IPS DF 4.7 (cell line): ENCODE measurements around the gene MILR1.
"Not testable (repeated sequence)": the region's sequence is repeated elsewhere in the genome, so short reads cannot be mapped to it uniquely, and the experiment has no call there.

Experiments used
- DNase-seq: peaks from one replicate; pipeline ENCODE4 v3.0.0-alpha.2; 2013; ENCODE audit warnings: low spot score; ENCODE audit errors: extremely low read depth

MILR1 gene

DNA sequence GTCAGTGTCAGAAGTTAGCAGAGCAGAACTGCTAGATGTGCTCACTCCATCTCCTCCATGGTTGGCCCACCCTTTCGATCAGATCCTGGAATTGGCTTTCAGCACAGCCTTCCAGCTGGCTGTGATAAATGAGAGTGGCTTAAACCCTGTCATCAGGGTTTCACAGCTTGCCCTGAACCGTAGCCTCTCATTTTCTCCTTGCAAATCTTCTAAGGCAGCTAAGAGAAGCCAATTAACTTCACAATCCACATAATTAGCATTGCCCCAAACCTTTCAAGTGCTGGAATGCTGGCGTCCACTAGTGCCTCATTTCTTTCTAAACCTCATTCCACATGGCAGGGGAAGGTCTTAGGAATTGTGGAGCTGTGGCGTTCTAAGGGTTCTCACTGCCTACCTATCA, 21.7 kb downstream of the MILR1 start:
- DNase-seq = no peak

DNA sequence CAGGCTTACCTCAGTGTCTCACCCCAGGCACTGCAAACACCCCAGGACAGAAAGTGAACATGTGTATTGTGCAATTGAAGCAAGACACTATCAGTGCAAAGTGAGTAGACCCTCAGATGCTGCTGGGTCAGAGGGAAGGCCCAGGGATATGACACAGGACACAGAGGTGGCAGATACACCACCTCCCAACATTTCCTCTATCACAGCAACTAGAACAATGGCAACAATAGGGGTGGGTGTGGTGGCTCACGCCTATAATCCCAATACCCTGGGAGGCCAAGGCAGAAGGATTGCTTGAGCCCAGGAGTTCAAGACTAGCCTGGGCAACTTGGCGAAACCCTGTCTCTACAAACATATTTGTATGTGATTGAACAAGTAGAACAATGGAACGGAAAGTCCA, 22.5 kb downstream of the MILR1 start:
- DNase-seq = no peak

DNA sequence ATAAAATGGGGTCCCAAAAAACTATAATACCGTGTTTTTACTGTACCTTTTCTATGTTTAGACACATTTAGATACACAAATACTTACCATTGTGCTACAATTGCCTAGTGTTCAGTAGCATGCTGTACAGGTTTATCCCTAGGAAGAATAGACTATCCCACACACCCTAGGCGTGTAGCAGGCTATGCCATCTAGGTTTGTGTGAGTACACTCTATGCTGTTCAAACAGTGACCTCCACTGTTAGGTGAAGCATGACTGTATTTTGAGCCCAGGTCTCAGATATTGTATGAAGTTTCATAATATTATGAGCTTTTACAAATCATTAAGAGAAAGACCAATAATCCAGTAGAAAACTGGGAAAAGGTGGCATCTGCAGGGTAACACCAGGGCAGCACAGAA, 23.6 kb downstream of the MILR1 start:
- DNase-seq = no peak

DNA sequence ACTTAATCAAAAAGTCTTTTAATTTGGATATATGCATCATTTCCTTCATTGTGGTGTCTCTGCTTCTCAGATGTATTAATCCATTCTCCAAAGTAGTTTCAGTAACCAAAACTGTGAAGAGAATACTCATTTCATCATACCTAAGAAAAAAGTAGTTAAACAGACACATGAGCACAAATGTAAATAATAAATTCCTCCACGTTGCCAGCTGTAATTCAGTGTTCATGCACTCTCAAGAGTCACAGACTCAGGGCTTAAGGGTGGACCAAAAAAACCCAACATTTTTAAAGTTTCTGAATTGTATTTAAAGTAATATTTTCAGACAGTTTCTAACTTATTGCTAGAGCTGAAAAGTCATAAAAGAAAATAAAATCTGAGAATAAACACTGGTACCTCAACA, 28.9 kb downstream of the MILR1 start:
- no peak for DNase-seq

DNA sequence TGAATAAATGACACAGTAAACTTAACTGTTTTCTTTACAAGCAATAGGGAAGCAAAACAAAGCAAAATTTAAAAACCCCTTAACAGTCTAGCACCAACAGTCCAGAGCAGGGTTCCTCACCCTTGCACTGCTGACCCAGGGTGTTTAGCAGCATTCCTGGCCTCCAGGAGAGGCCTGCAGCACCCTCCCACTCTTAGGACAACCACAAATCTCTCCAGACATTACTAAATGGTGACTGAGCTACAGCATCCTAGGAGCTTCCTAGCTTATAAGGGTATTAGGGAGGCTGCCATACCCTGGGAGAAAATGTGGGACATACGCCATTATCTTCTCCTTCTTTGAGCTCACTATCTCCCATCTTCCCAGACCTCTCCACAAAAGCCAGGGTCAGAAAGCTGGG, 32.0 kb downstream of the MILR1 start:
- no peak for DNase-seq

DNA sequence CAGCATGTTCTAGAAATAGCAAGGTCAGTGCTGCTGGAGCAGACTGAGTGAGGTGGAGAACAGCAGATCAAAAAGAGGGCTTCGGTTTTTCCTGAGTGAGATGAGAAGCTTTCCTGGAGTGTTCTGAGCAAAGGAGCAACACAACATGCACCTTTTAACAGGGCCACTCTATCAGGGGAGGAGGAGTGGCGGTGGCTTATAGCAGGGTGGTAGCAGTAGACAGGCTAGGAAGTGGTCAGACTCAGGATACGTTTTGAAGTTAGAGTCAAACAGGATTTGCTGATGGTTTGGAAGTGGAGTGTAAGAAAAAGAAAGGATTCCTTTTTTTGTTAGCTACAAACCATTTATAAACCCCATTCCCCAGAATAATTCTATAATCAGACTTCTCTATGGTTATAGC, 35.5 kb downstream of the MILR1 start:
- no peak for DNase-seq

DNA sequence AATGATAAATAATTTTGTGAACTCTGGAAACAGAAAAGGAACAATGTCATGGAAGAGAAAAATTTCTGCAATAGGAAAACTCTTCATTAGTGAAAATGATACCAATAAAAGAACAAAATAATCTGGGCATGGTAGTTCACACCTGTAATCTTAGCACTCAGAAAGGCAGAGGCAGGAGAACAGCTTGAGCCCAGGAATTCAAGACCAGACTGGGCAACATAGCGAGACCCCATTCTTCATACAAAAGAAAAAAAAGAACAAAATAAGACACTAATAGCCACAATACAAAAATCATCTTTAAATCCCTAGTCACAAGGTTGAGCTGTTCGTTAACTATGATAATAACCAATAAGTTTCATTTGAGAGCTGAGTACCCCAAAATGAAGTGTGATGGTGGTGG, 39.4 kb downstream of the MILR1 start:
- no peak for DNase-seq

DNA sequence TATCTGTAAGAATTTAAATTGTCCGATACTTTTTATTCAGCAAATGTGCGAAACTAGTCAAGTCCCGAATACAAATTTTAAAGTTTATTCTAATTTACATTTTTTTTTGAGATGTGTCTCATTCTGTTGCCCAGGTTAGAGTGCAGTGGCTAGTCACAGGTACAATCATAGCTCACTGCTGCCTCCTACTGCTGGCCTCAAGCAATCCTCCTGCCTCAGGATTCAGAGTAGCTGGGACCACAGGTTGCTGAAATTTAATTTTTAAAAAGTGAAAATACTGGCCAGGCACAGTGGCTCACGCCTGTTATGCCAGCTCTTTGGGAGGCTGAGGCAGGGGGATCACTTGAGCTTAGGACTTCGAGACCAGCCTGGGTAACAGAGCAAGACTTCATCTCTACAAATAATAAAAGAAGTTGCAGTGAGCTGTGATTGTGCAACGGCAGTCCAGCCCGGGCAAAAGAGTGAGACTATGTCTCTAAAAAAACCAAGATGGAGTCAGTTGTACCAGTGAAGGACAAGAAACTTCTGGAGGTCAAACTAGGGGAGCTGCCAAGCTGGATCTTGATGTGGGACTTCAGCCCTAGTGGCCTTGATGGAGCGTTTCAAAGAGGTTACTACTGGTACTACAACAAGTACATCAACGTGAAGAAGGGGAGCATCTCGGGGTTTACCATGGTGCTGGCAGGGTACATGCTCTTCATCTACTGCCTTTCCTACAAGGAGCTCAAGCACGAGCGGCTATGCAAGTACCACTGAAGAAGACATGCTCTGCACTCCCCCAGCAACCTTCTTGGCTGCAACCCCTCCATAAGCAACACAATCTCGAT, 42.3 kb downstream of the MILR1 start:
- no peak for DNase-seq

DNA sequence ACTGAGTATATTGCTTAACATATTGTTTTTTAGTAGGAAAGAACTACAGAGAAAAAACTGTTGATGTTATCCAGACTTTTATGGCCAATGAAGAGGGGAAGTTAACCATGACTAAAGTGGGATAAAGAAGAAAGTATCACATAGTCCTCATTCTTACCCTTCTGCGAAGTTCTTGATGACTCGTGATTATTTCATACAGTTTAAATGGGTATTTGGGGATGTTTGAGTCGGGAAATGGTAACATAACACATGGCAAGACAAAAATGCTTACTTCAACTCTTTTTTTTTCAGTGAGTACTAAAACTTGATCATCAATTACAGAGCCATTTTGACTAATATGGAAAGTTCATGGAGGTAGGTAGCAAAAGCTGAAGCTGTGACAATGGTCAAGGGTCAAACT, 43.1 kb downstream of the MILR1 start:
- no peak for DNase-seq

DNA sequence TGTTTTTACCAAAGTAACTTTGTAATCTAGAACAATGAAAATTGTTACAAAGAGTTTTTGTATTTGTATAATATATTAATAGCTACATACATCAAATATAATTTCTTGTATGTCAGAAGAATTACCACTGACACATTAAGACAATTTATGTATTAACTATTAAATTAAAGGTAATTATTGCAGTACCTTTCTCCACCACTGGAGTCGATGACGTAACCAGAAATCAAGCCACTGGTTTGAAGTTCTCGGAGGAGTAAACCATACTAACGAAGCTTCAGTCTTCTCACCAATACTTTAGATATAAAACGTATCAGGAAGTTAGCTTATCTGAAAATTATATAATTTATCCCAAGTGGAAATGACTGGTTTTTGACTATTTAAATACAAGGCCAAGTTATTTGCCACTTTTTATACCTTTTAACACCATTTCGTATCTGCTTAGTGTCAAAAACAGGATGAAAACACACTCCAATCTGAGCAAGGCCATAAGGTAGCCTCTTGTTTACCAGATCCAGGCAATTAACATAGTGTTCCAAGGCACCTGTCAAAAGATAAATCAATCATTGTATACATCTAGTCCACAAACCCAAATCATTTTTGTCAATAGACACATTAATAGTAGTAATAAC, 43.7 kb downstream of the MILR1 start:
- DNase-seq = no peak

DNA sequence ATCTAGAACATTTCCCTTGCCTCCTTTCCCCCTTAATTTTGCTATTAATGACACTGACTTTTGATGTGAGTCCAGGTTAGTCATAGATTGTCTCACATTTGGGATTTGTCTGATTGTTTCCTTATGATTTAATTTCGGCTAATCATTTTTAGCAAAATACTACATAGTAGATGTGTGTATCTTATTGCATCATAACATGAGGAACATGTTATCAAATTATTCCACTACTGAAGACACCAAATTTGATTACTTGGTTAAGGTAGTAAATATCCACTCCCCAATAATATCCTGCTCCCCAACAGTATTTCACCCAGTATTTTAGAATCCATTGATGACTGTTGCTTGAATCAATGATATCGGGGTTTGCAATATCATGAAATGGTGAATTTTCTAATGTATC, 45.2 kb downstream of the MILR1 start:
- no peak for DNase-seq

DNA sequence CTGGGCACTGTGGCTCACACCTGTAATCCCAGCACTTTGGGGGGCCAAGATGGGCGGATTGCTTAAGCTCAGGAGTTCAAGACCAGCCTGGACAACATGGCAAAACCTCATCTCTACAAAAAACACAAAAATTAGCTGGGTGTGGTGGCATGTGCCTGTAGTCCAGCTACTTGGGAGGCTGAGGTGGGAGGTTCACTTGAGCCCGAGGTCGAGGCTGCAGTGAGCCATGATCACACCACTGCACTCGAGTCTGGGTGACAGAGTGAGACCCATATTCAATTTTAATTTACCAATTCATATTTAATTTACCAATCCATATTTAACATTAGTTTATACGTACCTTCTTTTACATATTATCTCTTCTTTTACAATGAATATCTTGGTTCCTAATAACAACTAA, 46.4 kb downstream of the MILR1 start:
- DNase-seq = not testable (repeated sequence)

DNA sequence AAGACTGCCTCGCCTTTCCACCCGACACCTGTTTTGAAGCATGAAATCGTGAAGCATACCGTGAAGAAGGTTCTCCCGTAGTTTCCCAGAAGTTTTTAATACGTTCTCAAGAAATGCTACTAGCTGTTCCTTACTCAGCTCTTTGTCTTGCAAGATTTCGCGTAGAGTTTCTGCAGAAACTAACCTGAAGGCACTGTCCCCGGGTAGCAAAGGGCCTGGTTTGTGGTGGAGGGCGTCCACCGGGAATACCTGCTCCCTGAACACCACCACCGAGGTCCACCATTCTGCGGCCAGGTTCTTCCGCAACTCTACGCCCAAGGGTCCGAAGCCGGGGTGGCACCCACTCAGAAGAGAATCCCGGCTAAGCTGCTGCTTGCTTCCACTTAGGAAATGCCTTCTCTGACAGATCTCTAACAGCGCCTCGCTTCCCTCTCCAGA, 47.5 kb downstream of the MILR1 start:
- DNase-seq = no peak

DNA sequence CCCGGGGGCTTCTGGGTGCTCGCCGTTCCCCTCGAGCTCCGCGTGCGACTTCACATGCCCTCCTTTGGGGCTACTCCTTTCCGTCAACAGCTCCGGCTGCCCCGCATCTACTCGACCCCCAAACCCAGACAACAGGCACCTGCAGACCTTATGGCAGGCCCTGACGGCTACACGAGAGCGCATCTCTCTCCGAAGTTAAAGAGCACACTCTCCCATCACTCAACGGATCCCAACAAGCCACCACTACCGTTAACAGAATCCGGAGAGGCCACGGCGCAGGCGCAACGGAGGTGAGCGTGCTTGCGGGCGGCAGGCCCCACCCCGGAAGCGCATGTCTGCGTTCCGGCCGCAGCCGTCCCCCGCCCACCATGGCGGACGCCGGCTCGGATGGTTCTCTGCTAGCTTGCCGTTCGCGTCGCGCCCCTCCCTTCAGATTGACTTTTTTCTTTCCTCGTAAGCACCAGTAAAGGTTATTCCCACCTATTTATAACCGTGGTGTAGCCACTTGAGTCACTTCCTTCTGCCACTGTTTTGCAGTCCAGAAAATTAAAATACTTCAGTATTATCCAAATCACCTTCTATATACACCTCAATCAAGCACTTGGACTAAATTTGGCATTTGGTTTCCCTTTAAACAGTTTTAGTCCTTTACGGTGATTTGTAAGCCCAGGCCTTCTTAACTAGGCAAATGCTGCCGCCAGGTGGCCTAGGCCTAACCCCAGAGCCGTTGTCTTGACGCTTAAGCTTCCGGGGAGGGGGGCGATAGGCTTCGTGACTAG, 48.1 kb downstream of the MILR1 start, which contains the start of gene POLG2:
Gene POLG2 (minus strand): TSS at position 269 of the 779 bp plus-strand sequence. CDS start 86 bp downstream, at position 183.
- peak; percentile 71 for DNase-seq

DNA sequence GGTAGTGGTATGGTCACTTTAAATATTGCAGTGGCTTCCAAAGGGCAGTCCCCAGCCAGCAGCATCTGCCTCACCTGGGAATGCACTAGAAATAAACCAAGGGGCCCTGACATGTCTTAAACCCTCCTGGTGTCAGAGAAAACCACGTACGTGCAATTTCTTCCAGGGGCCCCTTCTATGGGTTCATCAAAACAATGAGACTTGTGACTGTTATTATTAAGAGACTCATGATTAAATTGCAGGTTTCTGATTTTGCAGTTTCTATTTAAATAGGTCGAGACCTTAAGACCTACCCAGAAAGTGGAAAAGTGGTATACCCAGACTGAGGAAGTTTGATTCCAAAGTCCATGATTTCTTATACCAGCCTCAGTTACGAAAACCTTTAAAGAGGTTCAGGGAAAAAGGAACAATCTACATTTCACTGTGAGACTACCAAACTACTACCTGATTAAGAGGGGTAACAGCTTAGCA, 48.7 kb downstream of the MILR1 start:
- no peak for DNase-seq

DNA sequence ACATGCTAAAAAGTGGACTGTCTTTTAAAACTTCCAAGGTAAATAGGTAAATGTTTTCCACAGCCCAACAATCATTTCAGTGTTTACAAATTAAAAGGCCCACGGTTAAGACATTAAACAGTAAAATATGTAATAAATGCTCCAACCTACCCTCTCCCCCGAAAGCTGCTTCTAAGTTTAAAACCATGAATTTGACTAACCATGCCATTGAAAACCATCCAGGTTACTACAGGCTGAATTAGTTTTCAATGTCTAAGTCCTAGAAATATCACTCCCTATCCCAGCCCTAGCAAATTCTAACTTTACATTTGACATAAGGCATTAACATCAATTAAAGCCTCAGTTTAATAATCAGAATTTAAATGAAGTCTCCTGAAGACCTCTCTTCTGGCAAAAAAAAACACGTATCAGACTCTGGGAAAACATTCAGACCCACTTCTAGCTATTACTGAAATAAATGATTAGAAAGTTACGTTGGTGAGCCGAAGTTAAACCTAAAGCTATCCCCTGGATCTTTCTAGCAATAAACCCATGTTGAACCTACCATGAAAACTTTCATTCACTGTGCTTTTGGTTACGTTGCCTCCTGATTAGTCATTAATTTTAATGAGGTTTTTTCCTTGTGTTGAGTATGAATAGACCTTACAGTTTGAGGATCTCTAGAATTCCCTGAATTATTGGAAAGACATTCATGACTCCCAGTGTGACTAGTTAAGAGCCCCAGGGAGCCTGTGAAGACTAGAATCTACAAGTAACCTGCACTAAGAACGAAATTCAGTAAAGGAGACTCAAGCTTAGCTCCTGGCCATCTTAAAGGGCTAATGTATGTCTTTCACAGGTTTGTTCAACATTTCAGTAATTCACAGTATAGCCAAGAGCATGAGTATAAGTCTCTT, 49.6 kb downstream of the MILR1 start:
- DNase-seq = no peak

DNA sequence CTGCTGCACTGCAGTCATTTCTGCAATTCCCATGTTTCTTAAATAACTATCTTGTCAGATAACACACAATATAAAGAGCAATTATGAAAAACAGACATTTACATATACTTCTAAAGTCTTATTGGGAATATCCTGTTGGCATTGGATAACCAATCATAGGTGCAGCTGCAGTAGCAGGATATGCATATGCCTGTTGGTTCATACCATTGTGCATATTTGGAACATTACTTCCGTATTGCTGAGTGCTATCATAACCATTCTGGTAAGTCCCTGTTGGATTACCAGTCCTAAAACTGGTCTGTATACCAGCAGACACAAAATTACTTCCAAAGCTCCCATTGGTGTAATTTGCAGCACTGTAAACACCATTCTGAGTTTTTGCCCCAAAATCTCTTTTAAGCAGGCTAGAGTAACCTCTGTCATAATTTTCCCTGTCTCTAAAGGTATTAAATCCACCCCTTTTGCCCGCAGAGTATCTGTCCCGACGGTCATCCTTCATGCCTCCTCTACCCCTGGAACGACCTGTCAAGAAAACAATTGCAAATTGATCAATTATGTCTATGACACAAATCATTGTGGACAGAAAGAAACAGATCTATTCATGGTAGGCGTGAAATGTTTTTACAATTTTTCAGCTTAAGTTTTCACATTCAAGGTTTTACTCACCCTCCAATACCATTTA, 51.0 kb downstream of the MILR1 start:
- DNase-seq = no peak

DNA sequence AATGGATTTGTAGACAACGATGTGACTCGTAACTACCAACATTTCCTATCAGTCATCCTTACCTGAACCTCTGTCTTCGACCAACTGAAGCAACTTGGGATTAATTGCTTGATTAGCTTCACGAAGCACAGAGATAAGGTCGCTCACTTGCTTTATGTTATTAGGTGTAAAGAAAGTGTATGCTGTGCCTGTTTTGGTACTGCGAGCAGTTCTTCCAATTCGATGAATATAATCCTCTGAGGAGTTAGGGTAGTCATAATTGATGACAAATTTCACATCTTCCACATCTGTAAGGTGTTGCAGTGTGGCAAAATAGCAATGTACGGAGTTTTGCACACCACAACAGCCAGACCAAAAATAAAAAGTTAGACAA, 51.6 kb downstream of the MILR1 start:
- DNase-seq = no peak

DNA sequence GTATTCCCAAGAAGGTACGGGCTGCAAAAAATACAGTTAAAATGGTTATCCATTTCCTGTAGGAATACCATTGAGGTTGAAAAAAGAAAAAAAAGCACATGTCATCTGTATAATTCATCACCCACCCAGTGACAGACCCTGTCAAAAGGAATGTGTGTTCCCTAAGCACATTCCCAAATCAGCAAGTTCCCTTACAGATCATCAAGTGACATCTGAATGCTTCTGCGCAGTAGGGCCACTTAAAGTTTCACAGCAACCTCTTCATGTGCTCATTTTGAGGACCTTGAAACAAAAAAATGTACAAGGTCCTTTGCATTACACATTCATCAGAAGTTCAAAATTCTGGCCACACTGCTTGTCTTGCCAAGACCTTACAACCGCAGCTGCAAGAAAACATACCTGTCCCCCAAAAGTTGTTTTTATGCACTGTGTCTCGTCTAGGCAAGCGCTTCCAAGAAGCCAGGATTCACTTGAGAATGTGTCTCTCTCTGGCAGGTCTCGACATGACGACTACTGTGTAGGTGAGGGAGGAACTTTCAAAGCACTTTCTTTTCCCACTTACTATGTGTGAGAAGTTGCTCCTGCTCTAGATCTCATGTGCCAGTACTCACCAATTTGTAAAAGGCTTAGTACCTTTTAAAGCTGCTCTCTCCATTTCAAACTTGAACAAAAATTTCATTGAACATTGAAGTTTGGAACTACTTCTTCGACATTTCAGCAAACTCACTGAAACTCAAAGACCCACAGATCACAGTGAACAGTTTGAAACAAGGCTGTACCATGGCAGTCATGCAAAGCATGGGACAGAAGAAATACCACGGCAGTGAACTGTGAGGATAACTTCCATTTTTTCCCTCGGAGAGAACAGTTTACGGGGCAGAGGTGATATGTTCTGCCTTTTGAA, 52.2 kb downstream of the MILR1 start:
- DNase-seq = no peak
